Stimulated activated CD4-positive, alpha-beta T cell treated with anti-CD3 and anti-CD28 coated beads, Interleukin-2, amount 100 ng/mL, for 4 hours (primary cell): ENCODE data around the gene GBP7.

Experiments used
- DNase-seq: peaks from one replicate; pipeline ENCODE4 v3.0.0-alpha.2; 2020; ENCODE audit warnings: low read depth

The GBP7 gene

DNA sequence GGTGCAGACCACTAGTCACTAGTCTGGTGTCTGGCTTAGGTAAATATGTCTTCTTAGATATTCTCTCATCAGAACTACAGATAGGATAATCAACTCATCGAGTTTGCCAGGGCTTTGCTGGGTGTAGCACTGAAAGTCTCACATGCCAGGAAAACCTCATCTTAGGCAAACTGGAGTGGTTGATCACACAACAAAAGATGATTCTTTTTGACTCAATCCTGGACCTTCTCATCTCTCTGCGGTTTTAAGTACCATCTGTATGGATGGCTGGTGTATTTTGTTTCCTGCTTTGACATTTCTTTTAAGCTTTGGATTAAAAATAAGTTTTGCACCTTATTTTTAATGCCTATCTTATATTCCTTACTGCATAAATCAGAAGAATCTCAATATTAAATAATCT, 61.1 kb downstream of the GBP7 start:
- no peak for DNase-seq

DNA sequence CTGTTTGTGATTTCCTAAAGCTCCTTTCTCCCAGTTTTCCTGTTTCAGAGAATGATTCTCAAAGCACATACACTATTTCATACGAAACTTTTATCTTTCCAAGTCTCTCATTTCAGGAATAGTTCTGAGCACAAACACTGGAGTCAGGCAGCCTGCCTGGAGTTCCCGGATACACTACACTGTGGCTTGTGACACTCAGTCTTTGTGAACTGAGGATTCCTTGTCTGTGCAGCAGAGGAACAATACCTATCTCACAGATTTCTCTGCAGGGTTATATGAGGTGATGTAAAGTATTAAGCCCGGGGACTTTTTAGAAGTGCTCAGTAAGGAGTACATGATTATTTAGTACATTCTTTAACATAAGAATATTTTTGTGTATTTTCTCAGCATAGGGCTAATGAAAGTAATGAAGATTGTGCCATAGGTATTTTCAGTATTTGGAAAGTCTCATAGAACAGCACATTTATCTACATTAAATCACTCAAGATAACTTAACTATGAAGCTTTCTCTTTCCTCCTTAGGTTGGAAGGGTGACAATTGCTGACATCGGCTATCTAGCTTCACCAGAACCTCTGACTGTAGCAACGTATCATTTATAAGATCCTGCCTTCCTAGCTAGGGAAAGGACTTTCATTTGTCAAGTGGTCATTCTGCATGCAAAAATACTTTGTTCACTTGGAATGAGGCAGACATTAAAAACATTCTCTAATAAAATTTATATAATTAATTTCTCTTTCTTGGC, 62.8 kb downstream of the GBP7 start:
- DNase-seq = no peak

DNA sequence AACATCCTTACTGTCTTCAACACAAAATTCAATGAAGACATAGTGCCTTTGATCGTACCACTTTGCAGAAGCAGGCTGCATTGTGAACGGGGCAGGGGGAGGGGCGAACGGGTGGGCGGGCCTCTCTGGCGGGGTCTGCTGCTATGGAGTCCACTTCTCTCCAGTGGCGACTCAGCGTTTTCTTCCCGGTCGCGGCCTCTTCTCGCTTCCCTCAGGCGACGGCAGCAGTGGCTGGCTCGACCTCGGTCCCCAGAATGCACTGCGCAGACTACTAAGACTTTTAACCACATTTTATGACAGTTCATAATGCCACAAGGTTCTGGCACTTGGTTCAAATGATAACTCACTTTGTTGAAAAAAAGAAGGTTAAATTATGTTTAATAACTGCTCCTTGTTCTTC, 71.1 kb downstream of the GBP7 start:
- no peak for DNase-seq

DNA sequence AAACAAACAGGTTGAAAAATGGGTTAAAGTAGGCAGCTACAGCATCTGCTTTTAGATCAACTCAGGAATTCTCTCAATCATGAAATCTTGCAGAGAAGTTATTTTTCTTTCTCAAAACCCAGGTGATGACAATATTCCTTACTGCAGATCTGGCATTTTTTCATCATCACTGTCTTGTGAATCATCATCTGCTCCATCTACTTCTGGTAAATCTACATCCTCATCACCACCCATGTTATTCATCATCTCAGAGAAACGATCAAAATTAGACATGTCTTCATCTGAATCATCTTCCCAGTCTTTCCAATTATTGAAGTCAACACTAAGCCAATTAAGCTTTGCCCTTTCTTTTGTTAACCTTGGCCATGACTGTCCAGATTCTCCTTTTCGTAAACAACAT, 71.7 kb downstream of the GBP7 start:
- no peak for DNase-seq

DNA sequence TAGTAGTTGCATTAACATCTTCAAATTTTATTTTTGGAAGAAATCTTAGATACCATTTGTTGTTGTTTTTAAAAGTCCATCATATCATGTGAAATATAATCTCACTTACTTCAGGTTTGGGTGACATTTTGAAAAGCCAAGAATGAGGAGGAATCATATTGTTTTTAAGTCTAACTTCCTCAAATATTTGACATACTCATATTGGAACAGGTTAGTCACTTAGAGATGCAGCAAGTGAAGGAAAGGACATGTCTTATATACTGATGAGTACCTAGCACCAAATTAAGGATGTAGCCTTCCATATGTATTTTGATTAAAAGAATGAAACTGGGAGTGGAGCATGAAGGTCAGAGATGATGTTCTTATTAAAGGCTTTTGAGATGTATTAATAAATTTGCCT, 73.8 kb downstream of the GBP7 start:
- DNase-seq = no peak

DNA sequence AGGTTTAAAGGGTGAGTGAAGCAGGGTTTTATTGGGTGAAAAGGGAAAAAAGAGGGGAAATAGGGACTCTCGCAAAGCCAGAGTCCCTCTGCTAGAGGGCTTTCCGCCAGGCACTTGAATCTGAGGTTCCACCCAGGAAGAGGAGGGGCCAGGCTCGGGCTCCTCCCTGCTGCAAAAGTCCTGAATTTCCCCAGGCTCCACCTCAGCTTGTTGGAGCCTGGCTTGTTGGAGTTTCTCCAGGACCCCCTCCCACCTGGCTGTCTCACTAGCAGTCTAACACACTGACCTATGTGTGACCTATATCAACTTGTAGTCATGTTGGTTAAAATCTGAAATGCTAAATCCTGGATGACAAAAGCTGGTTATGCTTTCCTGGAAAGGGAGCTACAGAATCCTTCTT, 75.4 kb downstream of the GBP7 start:
- DNase-seq = no peak

DNA sequence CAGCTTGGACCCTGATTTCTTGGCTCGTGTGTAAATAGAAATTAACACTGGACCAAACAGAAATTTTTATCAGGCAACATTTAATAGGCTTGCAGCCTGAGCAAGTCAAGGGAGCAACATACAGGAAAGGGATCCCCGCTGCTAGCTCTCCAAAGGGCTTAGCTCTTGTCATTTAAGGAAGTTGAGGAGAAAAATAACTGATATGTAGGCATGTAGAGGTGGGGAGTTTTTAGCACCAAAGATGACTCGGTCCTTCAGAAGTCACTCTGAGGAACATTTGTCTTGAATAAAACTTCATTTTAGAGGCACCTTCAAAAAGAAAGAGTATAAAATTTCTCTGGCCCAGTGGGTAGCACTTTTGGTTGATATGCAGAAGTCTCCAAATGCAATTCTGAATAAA, 76.9 kb downstream of the GBP7 start:
- no peak for DNase-seq

DNA sequence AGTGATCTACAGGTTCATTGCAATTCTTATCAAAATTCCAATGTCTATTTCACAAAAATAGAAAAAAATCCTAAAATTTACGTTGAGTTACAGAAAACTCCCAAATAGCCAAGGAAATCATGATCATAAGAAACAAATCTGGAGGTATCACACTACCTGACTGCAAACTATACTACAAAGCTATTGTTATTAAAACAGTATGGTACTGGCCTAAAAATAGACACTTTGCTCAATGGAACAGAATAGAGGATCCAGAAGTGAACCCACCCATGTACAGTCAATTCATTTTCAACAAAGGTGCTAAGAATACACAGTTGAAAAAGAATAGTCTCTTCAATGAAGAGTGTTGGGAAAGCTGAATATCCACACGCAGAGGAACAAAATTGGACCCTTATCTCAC, 80.1 kb downstream of the GBP7 start:
- no peak for DNase-seq

DNA sequence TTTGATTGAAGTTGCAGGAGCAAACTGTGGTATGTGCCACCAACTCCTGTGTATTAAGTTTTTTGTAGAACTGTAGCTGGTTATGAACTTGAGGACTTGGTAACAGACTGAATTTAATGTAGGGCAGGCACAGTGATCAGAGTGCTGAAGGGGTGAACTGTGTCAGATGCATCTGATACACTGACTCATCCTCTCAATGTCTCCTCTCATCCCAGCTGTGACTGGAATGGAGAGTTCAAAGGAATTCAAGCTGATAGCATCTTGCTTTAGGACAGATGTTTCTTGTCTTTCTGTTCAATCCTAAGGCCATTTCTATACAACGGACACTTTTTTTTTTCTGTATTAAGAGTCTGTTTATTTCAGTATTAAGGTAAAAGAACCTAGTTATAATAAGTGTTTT, 85.8 kb downstream of the GBP7 start:
- DNase-seq = no peak

DNA sequence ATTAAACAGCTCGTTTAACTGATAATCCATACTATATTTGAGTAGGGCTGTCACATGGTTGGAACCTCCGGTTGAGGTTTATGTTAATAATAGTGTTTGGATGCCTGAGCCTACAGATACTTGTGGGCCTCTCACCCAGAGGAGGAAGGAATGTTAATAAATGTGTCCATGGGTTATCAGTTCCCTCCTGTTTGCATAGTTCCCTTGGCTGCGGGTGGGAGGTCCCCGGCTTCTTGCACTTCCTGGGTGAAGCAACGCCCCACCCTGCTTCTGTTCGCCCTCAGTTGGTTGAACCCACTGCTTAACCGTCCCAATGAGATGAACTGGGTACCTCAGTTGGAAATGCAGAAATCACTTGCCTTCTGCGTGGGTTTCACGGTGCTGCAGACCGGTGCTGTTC, 87.2 kb downstream of the GBP7 start:
- no peak for DNase-seq

DNA sequence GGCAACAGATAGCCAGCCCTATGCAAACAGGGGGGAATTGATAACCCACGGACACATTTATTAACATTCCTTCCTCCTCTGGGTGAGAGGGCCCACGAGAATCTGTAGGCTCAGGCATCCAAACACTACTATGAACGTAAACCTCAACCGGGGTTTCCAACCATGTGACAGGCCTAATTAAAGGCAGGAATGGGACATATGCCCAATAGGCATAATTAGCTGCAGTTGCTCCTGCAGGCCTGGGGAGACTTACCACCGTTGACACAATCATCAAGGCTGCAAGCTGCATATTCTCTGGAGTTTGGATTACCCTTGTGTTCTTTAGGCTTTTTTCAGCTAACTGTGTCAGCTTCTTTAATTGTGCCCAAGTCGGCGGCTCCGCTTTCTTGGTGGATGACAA, 88.6 kb downstream of the GBP7 start:
- DNase-seq = no peak

DNA sequence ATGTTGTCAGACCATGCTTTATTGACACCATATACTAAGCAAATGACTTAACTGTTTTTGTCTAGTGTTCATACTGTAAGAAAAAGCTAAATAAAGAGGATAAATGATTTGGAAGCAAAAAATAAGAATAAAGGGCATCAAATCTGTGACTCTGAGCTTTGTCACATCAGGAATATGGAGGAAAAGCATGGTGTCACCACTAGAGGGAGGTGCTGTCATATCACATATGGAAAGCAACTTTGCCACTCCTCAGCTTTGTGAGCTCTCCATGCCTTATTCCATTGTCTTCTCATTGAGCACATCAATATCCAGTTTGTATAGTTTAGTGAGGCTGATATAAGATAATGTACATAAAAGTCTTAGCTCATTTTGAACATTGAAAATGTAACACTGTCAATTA, 90.0 kb downstream of the GBP7 start:
- DNase-seq = no peak
